Fibroblast of villous mesenchyme (primary cell): ENCODE results near the gene AGBL3. TPM values are rescaled to one million over a fixed set of nuclear protein-coding genes. Genes with fewer than 3 reads are reported as not detected.

Source experiments
- DNase-seq: peaks from one replicate; pipeline ENCODE4 v3.0.0-alpha.2; 2010; ENCODE audit warnings: low read depth
- H3K4me3 ChIP-seq: 2 replicates; pipeline ENCODE4 v1.5.1; 2011; ENCODE audit warnings: low read depth, mild to moderate bottlenecking, low read length
- CTCF ChIP-seq: IDR thresholded peaks from 2 replicates; pipeline ENCODE4 v1.5.1; 2012; ENCODE audit warnings: low read depth, mild to moderate bottlenecking, low read length; ENCODE audit not compliant: insufficient read depth
- total RNA-seq: library from RNA; depleted of rRNA; stranded (reverse); fragments of >200 nt; gene quantifications from 2 replicates; pipeline ENCODE4 v1.2.3, GENCODE V29; 2012

The AGBL3 gene
- total RNA-seq, 1 donor, result 1.3 TPM

GRCh38 chr7:134947831-134948230, 38.5 kb upstream of the AGBL3 start:
- no peak for DNase-seq
- TF ChIP-seq CTCF, result no peak
- no peak overlapping the region for H3K4me3 ChIP-seq

- DNase-seq, result no peak
- TF ChIP-seq CTCF, result no peak
- H3K4me3 ChIP-seq, result no peak overlapping the region
These were observed 38.1 kb upstream of the AGBL3 start for GRCh38 chr7:134948246-134948645.

GRCh38 chr7:134948736-134949135, 37.6 kb upstream of the AGBL3 start:
- H3K4me3 ChIP-seq, result no peak overlapping the region
- DNase-seq, result peak; percentile 62
- TF ChIP-seq CTCF, result no peak

- DNase-seq, result peak; percentile 41
- H3K4me3 ChIP-seq, result no peak overlapping the region
- no peak for TF ChIP-seq CTCF
These were observed 37.1 kb upstream of the AGBL3 start for GRCh38 chr7:134949171-134949570.

GRCh38 chr7:134954197-134955082, 31.9 kb upstream of the AGBL3 start:
- DNase-seq, result peak; percentile 47
- peak; percentile 44 for TF ChIP-seq CTCF
- H3K4me3 ChIP-seq, result no peak overlapping the region

GRCh38 chr7:134957005-134957404, 29.3 kb upstream of the AGBL3 start:
- no peak overlapping the region for H3K4me3 ChIP-seq
- no peak for DNase-seq
- no peak for TF ChIP-seq CTCF
